Measurements from ENCODE around the gene UROS. TPM values are rescaled to one million over a fixed set of nuclear protein-coding genes. Genes with fewer than 3 reads are reported as not detected.

The UROS gene
- total RNA-seq, 4 donors from 2014 or later: 34.7 to 57.8 (median 39.2) TPM

DNA sequence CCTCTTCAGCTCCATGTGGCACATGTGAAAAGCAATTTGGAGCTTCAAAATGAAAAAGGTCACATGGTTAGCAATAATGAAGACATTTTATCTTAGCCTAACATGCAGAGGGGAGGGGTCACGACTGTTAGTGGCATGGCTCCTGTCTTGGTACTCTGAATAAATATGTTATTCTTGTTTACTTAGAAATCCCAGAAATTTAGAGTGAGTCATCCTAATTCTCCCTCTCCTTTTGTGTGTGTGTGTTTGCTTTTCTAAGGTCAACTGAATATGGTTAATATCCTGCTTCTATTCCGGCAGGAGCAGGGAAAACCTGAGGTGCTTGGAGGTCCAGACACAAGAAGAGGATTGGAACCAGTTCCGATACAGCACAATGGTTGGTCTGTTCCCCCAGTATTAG lies 17.9 kb upstream of the UROS start:
- TF ChIP-seq POLR2A (IDR thresholded peaks at IDR 0.05): no peak
- TF ChIP-seq, protein P1, sequence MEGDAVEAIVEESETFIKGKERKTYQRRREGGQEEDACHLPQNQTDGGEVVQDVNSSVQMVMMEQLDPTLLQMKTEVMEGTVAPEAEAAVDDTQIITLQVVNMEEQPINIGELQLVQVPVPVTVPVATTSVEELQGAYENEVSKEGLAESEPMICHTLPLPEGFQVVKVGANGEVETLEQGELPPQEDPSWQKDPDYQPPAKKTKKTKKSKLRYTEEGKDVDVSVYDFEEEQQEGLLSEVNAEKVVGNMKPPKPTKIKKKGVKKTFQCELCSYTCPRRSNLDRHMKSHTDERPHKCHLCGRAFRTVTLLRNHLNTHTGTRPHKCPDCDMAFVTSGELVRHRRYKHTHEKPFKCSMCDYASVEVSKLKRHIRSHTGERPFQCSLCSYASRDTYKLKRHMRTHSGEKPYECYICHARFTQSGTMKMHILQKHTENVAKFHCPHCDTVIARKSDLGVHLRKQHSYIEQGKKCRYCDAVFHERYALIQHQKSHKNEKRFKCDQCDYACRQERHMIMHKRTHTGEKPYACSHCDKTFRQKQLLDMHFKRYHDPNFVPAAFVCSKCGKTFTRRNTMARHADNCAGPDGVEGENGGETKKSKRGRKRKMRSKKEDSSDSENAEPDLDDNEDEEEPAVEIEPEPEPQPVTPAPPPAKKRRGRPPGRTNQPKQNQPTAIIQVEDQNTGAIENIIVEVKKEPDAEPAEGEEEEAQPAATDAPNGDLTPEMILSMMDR (IDR thresholded peaks at IDR 0.05): no peak
- no peak for DNase-seq
- H3K27me3 ChIP-seq: no peaks in the 10 kb centered on the region
- no peaks in the 10 kb centered on the region for H3K4me1 ChIP-seq
- peaks cover 0 to 70% (median 0%) of the 10 kb centered on the region in 3 donors for H3K36me3 ChIP-seq
- no peak overlapping the region for H3K4me3 ChIP-seq
- no peak overlapping the region for H3K27ac ChIP-seq
- H3K9me3 ChIP-seq: no peaks in the 10 kb centered on the region

DNA sequence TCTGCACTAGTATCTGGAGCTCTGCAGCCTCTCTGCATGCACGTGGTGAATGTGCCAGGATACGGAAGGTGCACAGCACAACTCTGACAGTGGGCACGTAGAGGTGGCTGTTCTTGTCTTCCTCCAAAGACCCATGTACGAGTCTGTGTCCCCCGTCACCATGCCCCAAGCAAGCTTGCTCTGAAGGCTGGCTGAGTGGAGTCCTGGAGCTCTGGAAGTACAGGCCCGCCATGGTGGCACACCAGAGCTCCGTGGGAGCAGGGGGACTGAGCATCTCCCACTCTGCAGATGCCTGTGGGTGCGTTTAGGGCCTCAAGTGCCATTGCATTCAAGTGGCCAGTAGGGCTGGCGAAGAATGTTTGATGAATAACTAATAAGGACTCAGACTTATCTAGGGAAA lies 17.3 kb upstream of the UROS start:
- no peak for TF ChIP-seq POLR2A (IDR thresholded peaks at IDR 0.05)
- TF ChIP-seq, protein P1 (IDR thresholded peaks at IDR 0.05): no peak
- Histone ChIP-seq H3K36me3 (peaks cover 0 to 74% (median 0%) of the 10 kb centered on the region in 3 donors), H3K4me3 (no peak overlapping the region), H3K27ac (no peak overlapping the region), H3K9me3 (no peaks in the 10 kb centered on the region), H3K27me3 (no peaks in the 10 kb centered on the region), H3K4me1 (no peaks in the 10 kb centered on the region)
- no peak for DNase-seq

DNA sequence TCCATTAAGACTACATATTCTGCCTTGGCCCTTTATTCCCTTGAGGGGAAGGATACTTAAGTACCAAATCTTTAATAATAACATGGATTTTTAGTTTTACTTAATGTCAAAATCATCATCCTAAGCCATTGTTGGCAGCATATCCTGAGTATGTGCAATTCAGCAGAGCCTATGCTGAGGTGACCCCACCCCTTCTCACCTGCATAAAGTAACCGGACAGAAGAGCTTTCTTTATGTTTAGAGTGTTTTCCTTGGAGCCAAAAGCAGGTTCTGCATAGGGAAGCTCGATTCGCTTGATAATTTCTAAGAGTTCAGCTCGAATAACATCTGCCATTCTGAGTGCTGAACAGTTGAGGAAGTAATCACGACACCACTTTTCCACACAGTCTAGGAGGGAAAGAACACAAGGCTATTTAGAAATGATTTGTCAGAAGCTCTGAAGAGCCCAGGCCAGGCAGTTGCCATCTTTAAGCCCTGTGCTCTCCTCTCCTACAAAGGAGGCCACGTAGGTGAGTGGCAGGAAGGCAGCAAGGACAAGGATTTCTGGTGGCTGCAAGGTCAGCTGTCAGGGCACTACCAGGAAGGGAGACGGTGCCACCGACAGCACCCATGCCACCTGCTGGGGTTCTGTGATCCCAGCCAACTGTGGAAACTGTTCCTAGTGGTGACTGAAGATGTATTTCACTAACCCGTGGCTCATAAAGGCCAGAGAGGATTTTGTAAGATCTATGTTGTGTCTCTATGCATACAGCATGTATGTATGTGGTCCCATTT lies 15.9 kb upstream of the UROS start:
- Histone ChIP-seq H3K27me3 (no peaks in the 10 kb centered on the region), H3K4me3 (no peak overlapping the region), H3K9me3 (no peaks in the 10 kb centered on the region), H3K4me1 (no peaks in the 10 kb centered on the region), H3K27ac (no peak overlapping the region), H3K36me3 (peaks cover 0 to 88% (median 0%) of the 10 kb centered on the region in 3 donors)
- DNase-seq: no peak
- TF ChIP-seq POLR2A (IDR thresholded peaks at IDR 0.05): no peak
- TF ChIP-seq, protein P1 (IDR thresholded peaks at IDR 0.05): no peak

DNA sequence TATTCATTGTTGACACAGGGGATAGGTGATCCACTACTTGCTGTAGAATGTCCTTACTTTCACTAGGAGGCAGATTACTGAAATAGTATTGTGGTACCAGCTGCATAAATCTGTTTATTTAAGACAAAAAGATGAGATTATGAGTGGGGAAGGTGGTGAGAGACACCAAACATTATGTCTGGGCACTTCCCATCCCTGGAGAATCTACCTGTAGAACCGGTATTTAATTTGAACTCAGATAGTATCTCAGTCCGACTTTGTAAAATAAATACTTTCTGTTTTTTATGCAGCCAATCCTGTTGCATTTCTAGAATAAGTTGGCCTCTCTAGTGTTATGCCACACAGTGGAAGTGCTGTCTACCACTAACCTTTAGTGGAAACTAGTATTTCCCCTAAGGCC lies 13.7 kb upstream of the UROS start:
- Histone ChIP-seq H3K27ac (no peak overlapping the region), H3K4me1 (no peaks in the 10 kb centered on the region), H3K9me3 (no peaks in the 10 kb centered on the region), H3K36me3 (peaks cover 0 to 97% (median 0%) of the 10 kb centered on the region in 3 donors), H3K4me3 (no peak overlapping the region), H3K27me3 (no peaks in the 10 kb centered on the region)
- TF ChIP-seq, protein P1 (IDR thresholded peaks at IDR 0.05): no peak
- no peak for TF ChIP-seq POLR2A (IDR thresholded peaks at IDR 0.05)
- no peak for DNase-seq

DNA sequence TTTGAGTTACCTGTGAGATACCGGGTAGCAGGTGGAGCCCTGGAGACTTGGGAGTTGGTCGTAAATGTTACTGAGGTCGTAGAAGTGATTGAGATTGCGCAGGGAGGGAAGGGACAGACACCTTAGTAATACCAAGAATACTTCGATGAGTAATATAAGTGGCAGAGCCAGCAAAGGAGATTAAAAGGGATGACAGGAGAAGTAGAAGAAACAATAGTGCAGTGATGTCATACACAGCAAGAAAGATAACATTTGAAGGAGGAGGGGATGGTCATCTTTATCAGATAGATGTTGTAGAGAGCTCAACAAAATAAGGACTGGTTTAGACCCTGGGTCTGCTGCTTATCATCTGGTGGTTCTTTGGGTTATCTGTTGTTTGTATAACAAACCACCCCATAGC lies 5.3 kb upstream of the UROS start:
- Histone ChIP-seq H3K27ac (no peak overlapping the region), H3K36me3 (peaks cover 0 to 67% (median 0%) of the 10 kb centered on the region in 3 donors), H3K4me3 (no peak overlapping the region), H3K4me1 (peaks cover 0 to 13% (median 6%) of the 10 kb centered on the region in 4 donors), H3K27me3 (no peaks in the 10 kb centered on the region), H3K9me3 (no peaks in the 10 kb centered on the region)
- TF ChIP-seq, protein P1 (IDR thresholded peaks at IDR 0.05): no peak
- TF ChIP-seq POLR2A (IDR thresholded peaks at IDR 0.05): no peak
- no peak for DNase-seq
